HL-60/S4 (cell line): ENCODE results near the gene TOR1B.
"Not testable (repeated sequence)": the region's sequence is repeated elsewhere in the genome, so short reads cannot be mapped to it uniquely, and the experiment has no call there.

Experiments used
- in situ Hi-C: fragments of 300-500 bp; cut with MboI; formaldehyde crosslinking; loops from 2 replicates; pipeline ENCODE4 v1.14.3; 2022; ENCODE audit warnings: low sequenced_read_pairs

Gene TOR1B

GRCh38 chr9:129802833-129803675 lies at the start of gene TOR1B:
TSS of gene TOR1B (plus strand) at chr9:129803184. CDS start at chr9:129803213, 29 bp downstream.
- in situ Hi-C loops, result no loop called here

GRCh38 chr9:129755151-129755550 lies 47.8 kb upstream of the TOR1B start:
- in situ Hi-C loops, result no loop called here

DNA sequence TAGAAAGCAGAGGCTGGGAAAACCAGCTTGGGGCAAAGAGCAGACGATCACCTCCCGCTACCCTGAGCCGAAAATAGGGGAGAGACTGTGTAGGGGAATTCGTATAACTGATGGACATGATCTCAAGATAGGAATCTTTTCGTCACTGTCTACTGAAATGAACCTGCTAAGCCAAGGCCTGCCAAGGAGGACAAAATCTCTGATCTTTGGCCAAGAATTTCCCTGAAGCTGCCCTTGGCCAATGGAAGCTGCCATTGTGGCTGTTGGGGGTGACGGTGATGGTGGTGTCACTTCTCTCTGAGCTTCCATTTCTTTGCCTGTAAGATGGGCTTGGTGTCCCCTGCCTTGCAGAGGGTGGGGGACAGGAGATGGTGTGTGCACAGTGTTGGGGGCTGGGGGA lies 46.8 kb upstream of the TOR1B start:
- in situ Hi-C loops, result no loop called here

- in situ Hi-C loops, result no loop called here
Measured at GRCh38 chr9:129757045-129757444, 45.9 kb upstream of the TOR1B start.

- in situ Hi-C loops, result no loop called here
Measured at GRCh38 chr9:129759319-129759718, 43.7 kb upstream of the TOR1B start.

DNA sequence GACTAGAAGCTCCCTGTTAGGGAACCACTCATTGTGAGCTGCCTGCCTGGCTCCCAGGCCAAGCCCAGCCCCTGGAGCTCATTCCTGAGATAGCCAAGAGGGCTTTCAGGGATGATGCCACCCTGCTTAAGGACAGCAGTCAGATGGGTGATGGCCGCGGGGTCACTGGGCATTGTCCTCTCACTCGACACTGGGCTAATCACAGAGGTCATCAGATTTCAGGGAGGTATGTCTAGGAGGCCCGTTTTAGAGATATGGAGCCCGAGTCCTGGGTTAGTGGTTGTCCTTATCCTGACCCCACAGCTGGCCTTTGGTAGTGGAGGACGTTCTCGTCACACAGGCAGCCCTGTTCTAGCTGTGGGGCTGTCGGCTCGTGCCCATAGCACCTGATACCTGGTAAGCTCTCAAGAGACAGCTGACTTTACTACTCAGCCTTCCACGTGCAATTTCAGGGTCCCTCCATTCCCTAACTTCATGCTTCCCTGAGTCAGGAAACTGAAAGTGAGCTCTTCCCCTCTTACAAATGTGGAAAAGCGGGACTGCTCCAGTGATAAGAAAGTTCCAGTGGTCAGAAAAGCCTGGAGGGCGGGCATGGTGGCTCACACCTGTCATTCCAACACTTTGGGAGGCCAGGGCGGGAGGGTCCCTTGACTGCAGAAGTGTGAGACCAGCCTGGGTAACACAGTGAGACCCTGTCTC lies 43.0 kb upstream of the TOR1B start:
- in situ Hi-C loops, result no loop called here

DNA sequence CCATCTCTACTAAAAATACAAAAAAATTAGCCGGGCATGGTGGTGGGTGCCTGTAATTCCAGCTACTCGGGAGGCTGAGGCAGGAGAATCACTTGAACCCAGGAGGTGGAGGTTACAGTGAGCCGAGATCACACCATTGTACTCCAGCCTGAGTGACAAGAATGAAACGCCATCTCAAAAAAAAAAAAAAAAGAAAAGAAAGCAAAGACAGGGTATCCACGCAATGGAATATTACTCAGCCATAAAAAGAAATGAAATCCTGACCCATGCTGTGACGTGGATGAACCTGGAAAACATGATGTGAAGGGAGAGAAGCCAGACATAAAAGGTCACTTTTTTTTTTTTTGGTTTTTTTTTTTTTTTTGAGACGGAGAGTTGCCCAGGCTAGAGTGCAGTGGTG lies 42.2 kb upstream of the TOR1B start:
- in situ Hi-C loops, result not testable (repeated sequence)

DNA sequence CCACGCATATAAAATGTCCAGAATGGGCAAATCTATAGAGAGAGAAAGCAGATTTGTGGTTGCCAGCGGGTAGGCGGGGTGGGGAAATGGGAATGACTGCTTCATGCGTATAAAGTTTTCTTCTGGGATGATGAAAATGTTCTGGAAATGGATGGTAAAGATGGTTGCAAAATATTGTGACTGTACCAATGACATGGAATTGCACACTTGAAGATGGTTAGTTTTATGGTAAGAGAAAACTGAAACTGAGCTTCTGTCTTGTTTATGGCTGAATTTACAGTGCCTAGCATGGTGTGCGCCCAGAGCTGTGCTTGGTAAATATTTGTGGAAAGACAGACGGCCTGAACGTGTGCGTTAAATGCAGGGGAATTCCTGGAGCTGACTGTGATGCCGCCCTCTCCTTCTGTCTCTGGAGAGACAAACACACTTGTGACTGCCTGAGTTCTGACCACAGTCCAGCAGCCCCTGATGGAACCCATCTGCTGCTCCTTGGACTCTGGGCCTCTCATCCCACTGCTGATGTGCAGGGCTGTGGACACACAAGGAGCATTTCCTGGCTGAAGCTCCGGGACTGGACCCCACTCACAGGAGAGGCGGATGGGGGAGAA lies 41.6 kb upstream of the TOR1B start:
- in situ Hi-C loops, result no loop called here

DNA sequence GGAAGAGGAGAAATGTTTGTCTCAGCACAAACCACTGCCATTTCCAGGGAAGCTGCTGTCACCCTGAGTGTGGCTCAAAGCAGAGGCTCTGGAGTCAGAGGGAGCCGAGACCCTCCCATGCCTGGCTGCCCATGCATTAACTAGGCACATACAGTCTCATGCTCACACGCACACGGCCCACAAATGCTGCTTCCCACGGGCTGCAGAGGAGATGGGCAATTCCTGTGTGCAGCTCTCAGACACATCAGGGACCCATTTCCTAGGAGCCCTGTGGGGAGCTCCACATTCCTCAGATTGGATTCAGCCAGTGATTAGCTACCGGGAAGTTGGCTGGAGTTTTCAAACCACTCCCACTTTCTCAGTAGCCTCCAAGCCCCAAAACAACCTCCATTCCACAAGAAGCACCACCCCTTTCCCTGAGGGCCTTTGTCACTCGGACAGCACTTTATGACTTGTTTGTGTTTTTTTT lies 41.0 kb upstream of the TOR1B start:
- in situ Hi-C loops, result no loop called here

- in situ Hi-C loops, result not testable (repeated sequence)
Measured at GRCh38 chr9:129762370-129762984, 40.5 kb upstream of the TOR1B start.

GRCh38 chr9:129762985-129763926 lies 39.7 kb upstream of the TOR1B start:
- in situ Hi-C loops, result no loop called here

- in situ Hi-C loops, result no loop called here
Measured at GRCh38 chr9:129765764-129766317, 37.1 kb upstream of the TOR1B start.

- in situ Hi-C loops, result no loop called here
Measured at GRCh38 chr9:129768486-129768885, 34.5 kb upstream of the TOR1B start.

GRCh38 chr9:129769669-129770068 lies 33.3 kb upstream of the TOR1B start:
- in situ Hi-C loops, result no loop called here

DNA sequence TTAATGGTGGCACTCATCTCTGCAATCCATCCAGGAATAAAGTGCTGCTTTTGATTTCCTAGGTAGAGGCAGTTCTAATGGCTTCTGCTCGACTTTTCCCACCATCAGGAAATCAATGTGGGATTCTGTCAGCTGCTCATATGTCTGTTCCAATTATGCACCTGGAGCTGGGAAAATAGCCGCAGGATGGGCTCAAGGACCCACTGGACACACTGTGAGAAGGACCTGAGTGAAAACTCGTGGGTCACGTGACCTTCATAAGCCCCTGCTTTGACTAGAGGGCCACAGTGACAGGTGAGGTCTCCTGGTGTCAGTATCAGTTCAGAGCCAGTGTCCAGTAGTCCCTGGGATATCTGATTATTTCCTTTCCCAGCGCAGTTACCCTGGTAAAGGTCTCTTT lies 32.2 kb upstream of the TOR1B start:
- in situ Hi-C loops, result no loop called here

DNA sequence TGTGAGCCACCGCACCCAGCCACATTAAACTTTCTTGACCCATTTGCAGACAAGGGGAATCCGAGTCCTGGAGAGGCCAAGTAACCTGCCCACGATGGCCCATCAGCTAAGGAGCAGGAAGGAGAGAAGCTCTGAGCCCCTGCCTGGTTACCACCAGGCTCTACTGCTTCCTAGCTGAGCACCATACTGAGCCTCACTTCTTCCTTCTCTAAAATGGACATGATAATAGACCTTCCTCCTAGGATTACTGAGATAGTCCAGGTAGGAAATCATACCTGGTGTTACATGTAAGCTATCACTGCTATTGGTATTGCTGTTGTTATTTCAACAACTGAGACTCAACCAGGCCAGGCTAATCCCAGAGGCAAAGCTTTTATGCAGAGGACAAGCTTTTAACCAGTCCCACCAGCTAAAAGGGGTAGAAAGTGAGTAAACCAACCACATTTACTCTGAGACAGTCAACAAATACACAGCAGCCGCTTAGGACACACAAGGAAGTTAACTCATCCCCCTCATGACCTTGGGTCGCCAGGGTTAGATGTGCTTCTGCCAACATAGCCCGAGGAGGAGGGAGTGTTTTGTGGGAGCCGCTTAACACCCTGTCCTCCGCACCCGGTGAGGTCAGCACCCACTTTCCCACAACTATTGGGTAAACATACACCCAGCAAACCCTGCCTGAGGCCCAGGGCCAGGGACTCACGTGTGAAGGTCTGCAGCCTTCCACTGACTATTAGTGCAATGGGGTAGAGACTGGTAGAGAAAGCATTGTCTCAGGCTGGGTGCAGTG lies 29.5 kb upstream of the TOR1B start:
- in situ Hi-C loops, result no loop called here

GRCh38 chr9:129774791-129775447 lies 28.1 kb upstream of the TOR1B start:
- in situ Hi-C loops, result no loop called here

GRCh38 chr9:129775448-129775798 lies 27.6 kb upstream of the TOR1B start:
- in situ Hi-C loops, result no loop called here

GRCh38 chr9:129776096-129776495 lies 26.9 kb upstream of the TOR1B start:
- in situ Hi-C loops, result not testable (repeated sequence)
